Dermis blood vessel endothelial cell (primary cell): Measurements from ENCODE around the gene TNK2. TPM values are rescaled to one million over a fixed set of nuclear protein-coding genes. Genes with fewer than 3 reads are reported as not detected.
"Not testable (repeated sequence)": the region's sequence is repeated elsewhere in the genome, so short reads cannot be mapped to it uniquely, and the experiment has no call there.

Experiments used
- DNase-seq: peaks from one replicate; pipeline ENCODE4 v3.0.0; 2010
- total RNA-seq: library from RNA; depleted of rRNA; stranded (reverse); fragments of >200 nt; gene quantifications from 2 replicates; pipeline ENCODE4 v1.2.3, GENCODE V29; 2014

TNK2 gene
- total RNA-seq, 1 donor from 2014 or later = 20.1 TPM

DNA sequence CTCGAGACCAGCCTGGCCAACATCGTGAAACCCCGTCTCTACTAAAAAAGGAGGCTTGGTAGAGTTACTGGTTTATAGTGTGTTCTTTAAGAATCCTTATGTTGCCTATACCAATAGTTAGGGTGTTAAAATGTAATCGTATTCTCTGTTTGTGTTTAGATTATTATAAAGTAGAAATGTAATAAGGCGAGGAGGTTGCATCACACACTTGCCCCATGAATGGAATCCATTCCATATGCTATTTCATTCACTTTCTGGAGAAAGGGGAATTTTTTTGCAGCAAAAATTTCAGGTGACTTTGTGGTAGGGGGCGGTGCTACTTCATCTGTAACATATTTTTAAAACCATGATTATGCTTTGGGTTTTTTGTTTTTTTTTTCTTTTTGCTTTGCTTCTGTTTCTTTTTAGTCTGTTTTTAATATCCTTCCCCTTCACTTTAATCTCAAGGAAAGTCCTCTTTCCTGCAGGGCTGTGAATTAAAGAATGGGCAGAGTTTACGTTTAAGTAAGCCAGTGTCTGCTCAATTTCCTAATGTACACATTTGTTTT is 63.6 kb downstream of the TNK2 start:
- no peak for DNase-seq

DNA sequence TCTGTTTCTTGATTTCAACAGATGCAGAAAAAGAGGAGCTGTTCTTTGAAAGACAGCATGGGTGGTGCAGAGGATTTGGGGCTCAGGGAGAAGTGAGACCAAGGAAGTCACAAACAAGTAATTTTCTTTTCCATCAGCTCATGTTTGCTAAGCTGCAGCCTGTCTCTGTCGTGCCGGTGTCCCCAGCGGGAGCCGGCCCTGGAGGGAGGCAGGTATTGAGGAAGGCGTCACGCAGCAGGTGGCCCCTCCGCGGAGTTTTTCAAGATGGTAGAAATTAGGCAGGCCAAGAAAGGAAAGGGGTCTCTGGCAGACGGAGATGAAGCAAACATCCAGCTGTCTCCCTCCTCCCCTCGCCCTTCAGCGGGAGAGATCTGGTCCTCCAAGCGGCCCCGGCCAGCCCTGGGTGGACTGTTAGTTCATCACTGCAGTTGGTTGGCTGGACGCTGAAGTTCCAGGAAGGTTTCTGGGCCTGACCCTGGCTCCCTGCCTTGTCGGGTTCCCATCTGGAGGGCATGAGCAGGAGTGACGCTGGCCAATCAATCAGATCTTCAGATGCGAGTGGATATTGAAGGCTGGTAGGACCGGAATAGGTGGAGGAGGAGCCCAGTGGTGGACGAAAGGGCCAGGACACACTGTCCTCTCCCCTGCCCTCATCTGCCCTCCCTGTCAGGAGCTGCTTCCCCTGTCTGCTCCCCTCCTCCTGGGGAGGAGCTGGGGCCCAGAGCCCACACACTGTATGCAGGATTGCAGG is 68.9 kb downstream of the TNK2 start:
- no peak for DNase-seq

DNA sequence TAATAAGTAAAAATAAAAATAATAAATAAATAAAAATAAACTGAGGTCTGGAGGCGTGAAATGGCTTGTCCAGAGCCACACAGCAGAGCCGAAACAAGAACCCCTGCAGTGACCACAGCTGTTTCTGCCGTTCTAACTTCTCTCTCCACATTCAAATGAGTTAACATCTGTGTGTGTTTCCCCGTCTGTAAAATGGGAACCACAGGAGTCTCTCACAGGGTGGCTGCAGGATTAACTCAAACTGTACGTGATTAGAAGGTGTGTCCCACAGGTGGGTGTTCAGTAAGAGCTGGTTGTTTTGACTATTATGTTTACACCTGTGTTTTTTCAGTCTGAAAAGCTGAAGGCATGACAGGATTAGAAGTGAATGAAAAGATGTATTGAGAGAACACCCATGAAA is 69.6 kb downstream of the TNK2 start:
- DNase-seq = no peak

DNA sequence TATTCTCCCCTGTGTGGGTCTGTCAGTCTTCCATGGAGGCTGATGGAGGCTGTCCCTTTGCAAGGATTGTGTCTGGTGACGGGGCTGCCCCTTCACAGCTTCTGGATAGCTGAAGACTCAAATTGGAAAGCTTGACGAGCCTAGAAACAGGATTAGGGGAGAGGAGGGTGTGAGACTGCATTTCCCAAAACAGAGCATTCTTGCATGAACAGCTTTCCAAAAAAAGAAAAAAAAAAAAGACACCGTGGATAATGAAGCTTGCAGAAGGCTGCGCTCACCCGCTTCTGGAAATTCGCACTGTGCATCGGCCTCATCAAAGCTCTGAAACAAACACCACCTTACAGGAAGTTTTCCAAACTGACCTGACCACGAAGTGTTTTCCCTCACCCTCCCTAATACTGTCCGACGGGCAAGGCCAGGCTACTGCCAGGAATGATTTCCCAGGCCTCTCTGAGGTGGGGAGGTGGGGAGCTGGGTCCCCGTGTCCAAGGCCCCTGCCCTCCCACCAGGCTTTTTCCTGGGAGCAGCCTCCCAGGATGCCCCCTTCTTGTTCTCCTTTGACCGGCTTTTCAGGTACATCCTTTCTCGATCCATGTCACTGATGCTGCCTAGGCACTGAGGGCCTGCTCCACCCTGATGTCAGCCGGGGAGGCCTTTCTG is 71.7 kb downstream of the TNK2 start:
- no peak for DNase-seq

DNA sequence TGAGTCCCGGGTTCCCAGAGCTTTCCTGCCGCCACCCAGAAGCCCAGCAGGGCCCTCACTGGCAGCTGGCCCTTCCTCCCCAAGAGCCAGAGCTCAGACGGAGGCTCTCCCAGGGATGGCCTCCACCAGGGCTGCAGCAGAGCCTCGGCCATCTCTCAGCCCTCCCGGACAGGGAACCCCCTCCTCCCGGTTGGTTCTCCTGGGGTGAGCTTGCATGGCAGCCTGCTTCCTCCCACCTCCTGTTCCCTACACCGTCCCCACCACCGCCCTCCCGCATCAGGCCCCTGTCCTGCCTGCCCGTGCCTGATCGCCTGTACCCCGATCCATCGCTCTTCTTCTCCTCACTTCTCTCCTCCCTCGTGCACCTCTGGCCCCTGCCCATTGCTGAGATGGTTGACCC is 72.6 kb downstream of the TNK2 start:
- no peak for DNase-seq

DNA sequence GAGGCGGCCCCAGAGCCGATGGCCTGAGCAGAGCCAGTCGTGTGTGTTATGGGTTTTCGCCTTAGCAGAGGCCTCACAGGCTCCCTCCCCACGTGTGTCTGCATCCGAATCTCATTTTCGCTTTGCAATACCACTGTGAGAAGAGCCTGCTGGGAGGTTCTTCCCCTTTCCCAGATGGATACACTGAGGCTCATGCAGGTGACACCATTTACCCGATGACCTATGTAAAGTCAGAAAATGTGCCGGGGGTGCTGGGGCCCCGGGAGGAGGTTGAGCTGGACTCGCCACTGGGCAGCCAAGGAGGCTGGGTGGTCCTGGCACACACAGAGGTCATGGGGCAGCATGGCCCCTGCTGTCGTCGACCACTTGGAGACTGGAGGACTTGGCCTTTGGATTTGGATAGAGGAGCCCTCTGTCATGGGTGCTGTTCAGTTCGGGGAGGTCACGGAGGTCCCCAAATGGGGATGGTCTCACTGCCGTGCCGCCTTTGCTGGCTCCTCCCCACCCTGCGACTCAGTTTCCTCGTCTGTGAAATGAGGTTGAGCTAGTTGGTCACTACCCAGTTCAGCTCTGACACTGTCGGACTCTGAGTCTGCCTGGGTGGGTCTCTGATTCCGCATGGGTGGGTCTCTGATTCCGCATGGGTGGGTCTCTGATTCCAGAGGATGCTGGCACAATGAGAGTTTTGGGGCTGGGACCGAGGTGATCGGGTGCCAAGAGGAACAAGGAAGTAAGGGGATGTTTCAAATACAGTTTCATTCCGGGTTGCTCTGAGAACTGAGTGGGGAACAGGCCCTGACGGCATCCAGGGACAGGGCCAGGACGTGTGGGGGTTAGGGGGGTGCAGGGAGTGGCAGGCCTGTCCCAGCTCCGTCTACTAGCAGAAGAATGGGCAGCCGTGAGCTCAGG is 73.4 kb downstream of the TNK2 start:
- DNase-seq = no peak

DNA sequence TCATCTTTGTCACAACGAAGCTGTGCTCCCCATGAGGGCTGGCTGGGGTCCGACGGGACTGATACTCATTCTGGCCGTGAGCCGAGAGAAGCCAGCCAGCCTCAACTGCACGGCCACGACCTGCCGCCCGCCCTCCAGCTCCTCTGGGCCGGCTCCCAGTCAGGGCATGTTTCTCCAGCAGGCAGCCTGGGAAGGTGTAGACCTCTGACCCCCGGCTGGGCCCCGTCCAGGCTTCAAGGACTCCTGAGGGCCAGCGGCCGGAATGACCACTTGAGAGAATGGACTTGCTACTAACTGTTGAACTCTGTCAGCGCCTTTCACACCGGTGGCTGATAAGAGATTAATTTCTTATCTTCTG is 78.5 kb downstream of the TNK2 start:
- DNase-seq = no peak

DNA sequence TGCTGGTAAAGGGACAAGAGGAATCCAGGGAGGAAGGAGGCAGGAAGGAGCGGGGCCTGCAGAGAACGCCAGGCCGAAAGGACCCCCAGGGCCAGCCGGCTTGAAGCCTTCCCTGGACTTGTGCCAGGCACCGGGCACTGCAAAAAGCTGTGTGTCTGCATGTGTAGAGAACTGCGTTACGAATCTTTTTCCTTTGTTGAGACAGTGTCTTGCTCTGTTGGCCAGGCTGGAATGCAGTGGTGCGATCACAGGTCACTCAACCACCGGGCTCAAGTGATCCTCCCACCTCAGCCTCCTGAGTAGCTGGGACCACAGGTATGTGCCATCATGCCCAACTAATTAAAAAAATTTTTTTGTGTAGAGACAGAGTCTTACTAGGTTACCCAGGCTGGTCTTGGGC is 79.6 kb downstream of the TNK2 start:
- DNase-seq = no peak

DNA sequence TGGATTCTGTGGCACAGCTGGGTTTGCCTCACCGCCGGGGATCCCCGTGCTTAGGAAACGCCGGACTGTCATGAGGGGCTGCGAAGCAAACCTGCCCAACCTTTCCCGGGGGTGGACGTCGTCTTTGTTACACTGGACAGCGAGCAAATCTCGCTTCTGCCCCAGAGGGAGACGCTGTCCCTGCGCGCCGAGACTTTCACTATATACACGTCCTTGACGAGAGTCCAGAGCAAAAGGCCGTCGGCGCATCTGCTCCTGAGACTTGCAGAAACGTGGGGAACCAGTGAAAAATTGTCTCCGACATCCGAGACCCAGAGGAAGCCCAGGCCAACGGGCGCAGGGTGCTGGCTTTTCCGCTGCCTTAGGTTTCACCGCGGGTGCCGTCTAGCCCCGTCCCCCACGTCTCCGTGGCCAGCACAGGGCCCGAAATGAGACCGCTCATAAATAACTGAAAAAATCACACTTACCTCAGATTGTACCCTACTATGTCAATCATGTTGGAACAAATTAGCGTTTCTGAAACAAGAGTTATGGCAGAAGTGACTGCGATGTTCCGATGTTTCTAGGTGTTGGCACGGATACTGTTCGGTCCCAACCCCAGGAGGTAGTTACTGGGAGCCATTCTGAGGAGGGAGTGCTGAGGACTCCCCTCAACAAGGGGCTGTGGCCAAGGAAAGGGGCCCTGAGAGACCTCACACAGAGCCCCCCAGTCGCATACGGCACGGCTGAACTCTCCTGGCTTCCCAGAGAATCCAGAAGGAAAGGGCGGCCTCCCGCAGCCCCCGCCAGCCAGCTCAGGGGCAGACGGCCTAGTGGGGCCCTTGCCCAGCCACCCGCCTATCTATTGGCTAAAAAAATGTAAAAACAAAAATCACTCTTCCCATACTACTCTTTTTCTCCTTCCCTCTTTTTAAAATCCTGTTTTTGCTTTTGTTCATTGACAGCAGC is 82.2 kb downstream of the TNK2 start:
- DNase-seq = no peak

DNA sequence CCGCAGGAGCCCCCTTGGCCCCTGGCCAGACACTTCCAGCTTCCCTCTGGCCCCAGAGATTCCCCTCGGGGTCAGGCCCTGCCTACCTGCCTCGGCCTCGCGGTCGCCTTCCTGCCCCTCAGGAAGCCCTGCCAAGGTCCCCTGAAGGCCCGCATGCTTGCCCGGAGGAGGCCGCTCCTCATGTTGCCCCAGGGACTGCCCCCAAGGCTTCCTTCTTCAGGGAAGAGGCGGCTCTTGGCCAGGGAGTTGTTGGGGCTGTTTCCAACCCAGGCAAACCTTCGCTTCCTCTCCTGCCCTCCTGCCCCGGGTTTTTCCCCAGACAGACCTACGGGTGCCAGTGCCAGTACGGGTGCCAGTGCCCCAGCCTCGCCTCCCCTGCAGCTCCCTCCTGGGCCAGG is 83.2 kb downstream of the TNK2 start:
- DNase-seq = no peak

DNA sequence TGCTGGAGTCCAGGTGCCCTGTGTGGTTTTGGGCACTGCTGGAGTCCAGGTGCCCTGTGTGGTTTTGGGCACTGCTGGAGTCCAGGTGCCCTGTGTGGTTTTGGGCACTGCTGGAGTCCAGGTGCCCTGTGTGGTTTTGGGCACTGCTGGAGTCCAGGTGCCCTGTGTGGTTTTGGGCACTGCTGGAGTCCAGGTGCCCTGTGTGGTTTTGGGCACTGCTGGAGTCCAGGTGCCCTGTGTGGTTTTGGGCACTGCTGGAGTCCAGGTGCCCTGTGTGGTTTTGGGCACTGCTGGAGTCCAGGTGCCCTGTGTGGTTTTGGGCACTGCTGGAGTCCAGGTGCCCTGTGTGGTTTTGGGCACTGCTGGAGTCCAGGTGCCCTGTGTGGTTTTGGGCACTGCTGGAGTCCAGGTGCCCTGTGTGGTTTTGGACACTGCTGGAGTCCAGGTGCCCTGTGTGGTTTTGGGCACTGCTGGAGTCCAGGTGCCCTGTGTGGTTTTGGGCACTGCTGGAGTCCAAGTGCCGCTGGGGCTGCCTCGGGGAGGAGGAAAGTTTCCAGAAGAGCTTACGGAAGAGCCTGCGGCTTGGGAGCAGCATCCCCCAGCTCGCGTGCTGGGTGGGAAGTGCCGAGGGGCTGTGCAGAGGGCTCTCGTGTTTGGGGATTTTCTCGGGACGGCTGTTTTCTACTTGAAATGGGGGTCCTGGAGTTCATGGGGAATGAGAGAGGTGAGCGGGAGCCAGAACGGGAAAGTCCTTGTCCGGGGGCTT is 83.7 kb downstream of the TNK2 start:
- not testable (repeated sequence) for DNase-seq

DNA sequence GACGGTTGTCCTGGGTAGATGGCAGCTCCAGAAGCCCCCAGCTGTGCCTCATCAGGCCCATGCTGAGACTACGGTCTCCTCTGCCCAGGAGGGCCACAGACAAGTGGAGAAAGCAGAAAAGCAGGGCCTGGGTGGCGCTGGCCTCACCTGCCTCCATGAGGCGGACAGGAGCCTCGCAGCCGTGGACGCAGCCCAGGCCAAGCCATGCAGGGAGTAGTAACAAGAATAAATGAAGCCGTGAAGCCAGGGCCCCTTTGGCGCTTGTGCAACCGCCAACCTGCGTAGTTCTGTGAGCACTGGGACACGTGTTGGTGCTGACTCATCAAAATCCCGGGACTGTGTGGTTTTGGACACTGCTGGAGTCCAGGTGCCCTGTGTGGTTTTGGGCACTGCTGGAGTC is 84.4 kb downstream of the TNK2 start:
- no peak for DNase-seq

DNA sequence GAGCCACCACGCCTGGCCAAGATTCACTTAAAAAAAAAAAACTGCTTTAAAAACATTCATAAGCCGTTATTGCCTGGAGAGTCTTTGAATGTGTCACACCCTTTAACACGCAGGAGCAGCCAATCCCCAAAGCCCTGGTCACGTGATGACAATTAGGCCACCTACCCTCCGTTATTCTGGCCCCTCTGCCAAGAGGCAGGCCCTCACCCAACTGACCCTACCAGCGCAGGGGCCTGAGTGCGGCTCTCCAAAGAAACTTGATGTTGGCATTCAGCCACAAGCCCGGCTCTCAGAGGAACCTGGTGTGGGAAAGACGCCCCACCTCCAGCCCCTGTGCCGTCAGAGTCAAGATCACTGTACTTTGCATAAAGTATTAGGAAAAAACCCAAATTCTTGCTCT is 85.1 kb downstream of the TNK2 start:
- DNase-seq = no peak

DNA sequence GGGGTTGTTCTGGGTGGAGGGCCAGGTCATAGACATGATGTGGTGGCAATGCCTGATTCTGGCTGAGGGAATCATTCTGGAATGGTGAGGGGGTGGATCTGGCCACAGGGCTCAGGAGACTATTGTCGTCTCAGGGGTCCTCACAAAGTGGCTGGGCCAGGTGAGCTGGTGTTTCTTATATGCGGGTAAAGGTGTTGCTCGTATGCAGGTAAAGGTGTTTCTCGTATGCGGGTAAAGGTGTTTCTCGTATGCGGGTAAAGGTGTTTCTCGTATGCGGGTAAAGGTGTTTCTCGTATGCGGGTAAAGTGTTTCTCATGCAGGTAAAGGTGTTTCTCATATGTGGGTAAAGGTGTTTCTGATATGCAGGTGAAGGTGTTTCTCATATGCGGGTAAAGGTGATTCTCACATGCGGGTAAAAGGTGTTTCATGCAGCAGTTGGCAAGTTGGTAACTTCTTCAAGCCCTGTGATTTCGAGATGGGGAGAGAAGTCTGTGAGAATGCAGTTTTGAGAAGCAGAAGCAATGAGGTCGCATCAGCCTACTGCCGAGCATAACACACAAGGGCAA is 86.1 kb downstream of the TNK2 start:
- no peak for DNase-seq

DNA sequence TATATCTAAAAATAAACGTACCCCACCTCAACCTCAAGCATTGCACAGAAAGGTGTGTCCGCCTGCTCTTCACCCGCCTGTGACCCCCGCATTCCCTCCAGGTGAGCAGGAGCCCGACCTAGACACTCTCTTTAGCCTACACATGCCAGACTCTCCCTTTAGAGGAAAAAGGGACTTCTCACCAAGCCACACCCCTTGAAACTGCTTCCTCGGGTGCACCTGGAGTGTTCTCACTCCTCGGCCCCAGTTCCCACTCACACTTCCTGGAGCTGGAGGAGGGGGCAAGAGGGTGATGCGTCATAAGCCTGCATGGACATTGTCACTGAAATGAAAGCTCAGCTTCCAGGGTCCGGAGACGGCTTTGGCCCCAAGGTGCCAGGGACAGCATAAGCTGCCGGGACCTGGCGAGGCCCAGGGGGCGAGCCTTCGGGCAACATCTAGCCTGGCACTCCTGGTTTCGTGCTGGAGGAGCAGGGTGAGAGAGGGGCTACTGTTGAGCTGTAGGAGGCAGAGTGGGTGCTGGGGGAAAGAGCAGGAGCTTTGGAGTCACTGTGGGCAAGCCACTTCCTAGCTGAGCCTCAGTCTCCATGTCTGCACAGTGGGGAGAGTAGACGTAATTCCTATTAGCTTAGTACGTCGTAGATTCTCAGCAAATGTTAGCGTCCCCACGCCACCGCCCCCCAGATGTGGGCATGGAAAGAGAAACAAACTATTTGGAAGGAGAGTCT is 86.8 kb downstream of the TNK2 start:
- no peak for DNase-seq

DNA sequence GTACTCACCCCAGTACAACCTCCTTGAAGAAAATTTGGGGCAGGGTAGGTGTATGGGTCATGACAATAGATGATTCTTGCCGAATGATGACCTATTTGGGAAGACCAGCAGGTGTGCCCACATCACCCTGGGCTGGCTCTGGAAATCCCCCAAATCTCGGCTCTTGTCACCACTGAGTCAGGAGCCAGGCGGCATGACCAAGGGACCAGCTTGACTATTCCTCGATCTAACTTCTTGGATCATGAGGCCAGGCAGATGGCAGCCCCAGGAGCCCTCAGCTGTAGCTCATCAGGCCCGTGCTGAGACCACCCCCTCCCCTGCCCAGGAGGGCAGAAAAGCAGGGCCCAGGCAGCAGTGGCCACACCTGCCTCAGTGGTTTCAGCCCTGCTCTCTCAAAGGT is 87.5 kb downstream of the TNK2 start:
- no peak for DNase-seq

DNA sequence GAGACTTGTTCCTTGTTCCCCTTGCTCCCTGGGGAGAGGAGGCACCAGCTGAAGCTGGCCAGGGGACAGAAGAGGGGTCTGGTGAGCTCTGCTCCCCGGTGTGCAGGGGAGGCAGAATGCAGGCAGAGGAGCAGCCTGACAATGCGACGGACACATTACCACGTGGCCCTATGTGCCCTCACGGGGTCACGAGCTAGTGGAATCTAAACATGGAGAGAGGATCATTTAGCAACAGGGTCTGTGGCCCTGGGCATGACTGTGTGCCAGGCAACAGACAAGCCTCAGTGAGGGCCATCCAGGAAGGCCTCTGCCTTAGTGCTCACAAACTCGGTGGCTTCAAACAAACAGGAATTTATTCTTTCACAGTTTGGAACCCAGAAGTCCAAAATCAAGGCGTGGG is 88.2 kb downstream of the TNK2 start:
- no peak for DNase-seq

DNA sequence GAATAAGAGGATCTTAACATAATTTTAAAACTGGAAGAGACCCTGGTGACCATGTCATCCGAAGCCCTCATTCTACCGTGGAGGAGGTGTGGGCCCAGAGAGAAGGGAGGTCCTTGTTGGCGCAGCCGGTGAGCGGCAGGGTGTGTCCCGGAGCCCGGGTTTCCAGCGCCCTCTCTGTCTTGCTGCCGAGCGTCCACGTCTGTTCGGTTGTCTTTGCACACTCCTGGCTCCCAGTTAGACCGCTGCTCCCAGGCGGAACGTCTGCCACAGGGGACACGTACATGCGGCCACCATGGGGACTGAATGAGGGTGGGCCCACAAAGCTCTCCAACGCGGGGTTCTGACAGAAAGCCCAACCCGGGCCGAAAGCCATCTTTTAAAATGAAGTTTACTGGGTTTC is 90.0 kb downstream of the TNK2 start:
- no peak for DNase-seq

DNA sequence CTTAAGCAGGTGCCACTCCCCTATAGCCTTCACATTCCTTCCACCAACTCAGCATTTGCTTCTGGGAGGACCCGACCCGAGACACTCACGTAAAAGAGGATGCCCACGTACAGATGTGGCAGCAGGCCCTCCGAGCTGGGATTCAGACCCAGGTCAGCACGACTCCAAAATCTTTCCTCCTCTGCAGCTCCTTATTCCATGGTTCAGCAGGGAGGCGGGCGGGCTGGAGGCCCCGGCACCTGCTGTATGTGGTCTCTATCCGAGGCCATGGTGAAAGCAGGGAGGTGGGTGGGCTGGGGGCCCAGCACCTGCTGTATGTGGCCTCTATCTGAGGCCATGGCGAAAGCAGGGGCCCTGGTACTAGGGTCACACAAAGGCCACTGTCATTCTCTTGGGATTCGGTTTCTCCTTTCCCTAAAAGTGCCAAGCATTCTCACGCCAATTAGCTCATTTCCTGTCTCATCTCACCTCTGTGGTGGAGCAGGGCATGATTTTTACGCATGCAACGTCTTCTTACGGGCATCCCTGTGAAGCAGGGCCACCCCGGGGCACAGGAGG is 90.7 kb downstream of the TNK2 start:
- DNase-seq = no peak
